Measurements from ENCODE around the gene MLST8. TPM values are rescaled to one million over a fixed set of nuclear protein-coding genes. Genes with fewer than 3 reads are reported as not detected.

Gene MLST8
- total and polyA plus RNA-seq, 2 donors (not counting 3 experiments of a cell fraction or from before 2014, with no cell fraction given) = 36.9 to 129 TPM

- H3K9ac ChIP-seq (replicated peaks; ENCODE audit: extremely low read depth, insufficient read depth, low read length) = no peak overlapping the region
Observed at GRCh38 chr16:2229632-2230250, 24.5 kb downstream of the MLST8 start.

More at GRCh38 chr16:2229632-2230250, 24.5 kb downstream of the MLST8 start:
- dilution Hi-C loops (cut with MboI; ENCODE audit: extremely low pct_ligation_motif_present, low sequenced_read_pairs) (no loop called here), intact Hi-C loops (cut with micrococcal nuclease) (no loop called here)
- H3K79me2 ChIP-seq (ENCODE audit: control insufficient read depth, insufficient read depth, low read length) = peaks cover 24% of the 10 kb centered on the region
- ChIA-PET POLR2A (no interaction called here), CTCF (no interaction called here)
- peaks cover 9 to 44% of the 10 kb centered on the region in 2 experiments for H3K36me3 ChIP-seq (ENCODE audit: control insufficient read depth in 2 of 2, extremely low read depth in 1 of 2, insufficient read depth in 2 of 2, low read length in 2 of 2)
- TF ChIP-seq CTCF (IDR thresholded peaks at IDR 0.05; ENCODE audit: extremely low read depth in 1 of 2, insufficient read depth in 1 of 2, low read depth in 1 of 2, low read length in 2 of 2) (no peak), MAX (IDR thresholded peaks at IDR 0.05; ENCODE audit: insufficient read depth, insufficient read length) (no peak), MYC (IDR thresholded peaks at IDR 0.05; ENCODE audit: low read depth, low read length) (no peak), JUN (IDR thresholded peaks at IDR 0.05; ENCODE audit: borderline replicate concordance, insufficient read depth, insufficient read length, low read depth) (no peak), GATA2 (IDR thresholded peaks at IDR 0.05; ENCODE audit: insufficient read depth, insufficient read length, low read depth, low read length) (no peak), POLR2A (IDR thresholded peaks at IDR 0.05; ENCODE audit: low read depth, low read length) (no peak), FOS (IDR thresholded peaks at IDR 0.05; ENCODE audit: borderline replicate concordance, insufficient read depth, low read length) (no peak), POLR2AphosphoS5 (IDR thresholded peaks at IDR 0.05; ENCODE audit: insufficient read depth, low read depth, low read length) (no peak), EZH2 (IDR thresholded peaks at IDR 0.05; ENCODE audit: borderline replicate concordance, low read depth, low read length, severe bottlenecking) (no peak)
- BruUV-seq (replicated peaks) = no TSS peak
- H3K4me2 ChIP-seq (ENCODE audit: insufficient read depth, low read length) = no peak overlapping the region
- no peak overlapping the region for H3K4me3 ChIP-seq (replicated peaks in 1 of 3; ENCODE audit: insufficient read depth in 1 of 3, low read depth in 1 of 3, low read length in 3 of 3)
- no peaks in the 10 kb centered on the region for H3K9me3 ChIP-seq (replicated peaks; ENCODE audit: control insufficient read depth, insufficient read depth, low read length)
- H3K27me3 ChIP-seq (ENCODE audit: control insufficient read depth in 2 of 2, insufficient read depth in 2 of 2, low read length in 2 of 2) = no peaks in the 10 kb centered on the region
- DNase-seq (ENCODE audit: low read depth, low spot score) (no peak), FAIRE-seq (no peak)
- H3K4me1 ChIP-seq (ENCODE audit: control insufficient read depth, extremely low read depth, insufficient read depth, low read length) = no peaks in the 10 kb centered on the region
- H4K20me1 ChIP-seq (replicated peaks; ENCODE audit: control insufficient read depth, extremely low read depth, insufficient read depth, low read length) = no peaks in the 10 kb centered on the region
- H3K9me1 ChIP-seq (replicated peaks; ENCODE audit: control insufficient read depth, extremely low read depth, insufficient read depth, low read length) = no peaks in the 10 kb centered on the region
- no peak overlapping the region for H3K27ac ChIP-seq (ENCODE audit: insufficient read depth, low read depth, low read length)
- no peak overlapping the region for H2AFZ ChIP-seq (ENCODE audit: low read depth, low read length)

Data from endothelial cell of umbilical vein (primary cell).